Glomerular visceral epithelial cell (primary cell): ENCODE data around the gene UBE3B.

Experiments
- DNase-seq: peaks from one replicate; pipeline ENCODE4 v3.0.0-alpha.2; 2016; ENCODE audit errors: extremely low spot score

Gene UBE3B

DNA sequence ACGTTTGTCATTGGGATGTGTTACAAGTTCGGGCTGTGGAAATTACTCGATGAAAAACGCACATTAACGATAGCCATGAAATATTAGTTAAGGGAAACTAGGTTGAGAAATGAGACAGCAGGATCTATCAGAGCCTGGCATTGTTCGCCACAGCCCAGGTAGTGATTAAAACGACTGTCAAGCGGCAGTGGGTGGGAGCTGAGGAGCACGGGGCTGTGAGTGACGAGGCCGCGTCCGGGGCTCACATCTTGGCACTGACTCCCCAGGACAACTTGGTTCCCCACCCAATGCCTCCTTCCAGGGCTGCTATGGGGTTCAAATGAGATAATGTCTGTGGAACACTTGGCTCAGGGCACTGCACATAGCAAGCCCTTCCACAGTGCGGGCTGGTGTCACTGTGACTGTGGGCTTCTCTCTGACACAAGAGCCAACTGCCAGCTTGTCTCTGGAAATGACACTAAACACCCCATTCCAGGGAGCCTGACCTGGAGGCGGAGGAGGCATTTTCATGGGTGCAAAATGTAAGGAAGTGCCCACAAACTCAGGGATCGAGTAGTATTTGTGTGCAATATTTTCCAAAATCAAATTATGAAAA is 76.6 kb downstream of the UBE3B start:
- DNase-seq = no peak

DNA sequence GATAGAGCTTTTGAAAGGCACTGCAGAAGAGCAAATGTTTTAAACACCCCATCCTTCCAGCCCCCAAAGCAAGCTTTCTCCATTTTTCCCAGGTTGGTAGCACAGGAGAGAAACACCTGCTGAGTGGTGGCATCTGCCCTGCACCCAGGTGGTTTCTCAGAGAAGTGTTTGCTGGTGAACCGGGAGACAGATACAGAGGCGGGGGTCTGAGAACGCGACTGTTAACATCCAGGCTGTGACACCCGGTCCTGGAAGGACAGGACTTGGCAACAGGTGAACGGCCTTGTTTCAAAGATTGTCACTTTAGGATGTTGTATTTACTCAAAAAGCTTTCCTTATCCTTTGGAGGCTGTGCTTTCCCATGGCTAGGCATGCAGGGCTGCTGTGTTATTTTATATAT is 77.3 kb downstream of the UBE3B start:
- DNase-seq = no peak

DNA sequence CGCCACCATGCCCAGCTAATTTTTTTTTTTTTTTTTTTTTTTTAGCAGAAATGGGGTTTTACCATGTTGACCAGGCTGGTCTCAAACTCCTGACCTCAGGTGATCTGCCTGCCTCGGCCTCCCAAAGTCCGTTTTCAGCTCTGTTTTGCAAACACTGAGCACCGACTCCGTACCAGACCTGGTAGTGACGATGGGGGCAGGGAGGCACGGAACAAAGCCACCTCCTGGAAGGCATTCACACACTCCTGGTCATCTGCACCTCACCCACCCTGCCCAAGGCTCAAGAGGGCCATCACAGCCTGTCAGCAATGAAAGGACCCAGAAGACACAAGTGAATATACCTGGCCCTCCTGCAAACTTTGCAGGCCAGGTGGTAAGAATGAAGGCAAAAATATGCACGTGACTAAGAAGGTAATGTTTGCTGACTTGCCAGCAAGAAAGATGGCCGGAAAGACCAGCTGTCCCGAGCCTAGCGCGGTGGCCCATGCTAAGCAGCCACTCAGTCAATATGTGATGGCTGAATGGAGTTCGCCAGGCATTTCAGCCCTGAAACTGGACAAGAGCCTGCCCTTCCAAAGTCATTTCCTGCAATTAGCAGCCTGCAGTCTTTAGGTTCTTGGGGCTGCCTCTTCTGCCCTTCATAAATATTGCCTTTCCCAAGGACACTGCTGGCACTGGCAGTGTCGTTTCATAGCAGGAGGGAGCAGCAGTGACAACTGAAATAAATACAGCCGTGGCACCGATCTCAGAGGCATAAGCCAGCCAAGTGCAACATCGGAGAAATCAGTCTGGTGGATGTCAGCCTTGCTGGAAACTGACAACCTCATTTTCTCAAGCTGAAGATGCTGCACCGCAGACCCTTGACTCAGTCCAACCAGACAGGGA is 78.2 kb downstream of the UBE3B start:
- DNase-seq = no peak

DNA sequence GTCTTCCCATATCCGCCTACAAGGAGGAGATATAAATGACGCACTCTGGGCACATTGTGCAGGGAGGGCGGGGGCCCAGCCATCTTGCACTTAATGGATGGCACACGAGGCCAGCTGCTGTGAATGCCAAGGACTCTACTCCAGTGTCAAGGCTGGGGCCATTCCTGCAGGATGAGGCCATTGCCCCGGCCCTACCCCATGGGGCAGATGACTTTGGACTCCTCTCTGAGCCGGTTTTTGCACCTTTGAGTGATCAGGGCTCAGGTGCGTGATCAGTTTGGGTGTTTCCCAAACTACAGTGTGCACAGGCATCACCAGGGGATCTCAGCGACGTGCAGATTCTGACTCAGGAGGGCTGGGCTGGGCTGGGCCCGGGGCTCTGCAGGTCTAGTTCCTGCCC is 79.8 kb downstream of the UBE3B start:
- DNase-seq = no peak

DNA sequence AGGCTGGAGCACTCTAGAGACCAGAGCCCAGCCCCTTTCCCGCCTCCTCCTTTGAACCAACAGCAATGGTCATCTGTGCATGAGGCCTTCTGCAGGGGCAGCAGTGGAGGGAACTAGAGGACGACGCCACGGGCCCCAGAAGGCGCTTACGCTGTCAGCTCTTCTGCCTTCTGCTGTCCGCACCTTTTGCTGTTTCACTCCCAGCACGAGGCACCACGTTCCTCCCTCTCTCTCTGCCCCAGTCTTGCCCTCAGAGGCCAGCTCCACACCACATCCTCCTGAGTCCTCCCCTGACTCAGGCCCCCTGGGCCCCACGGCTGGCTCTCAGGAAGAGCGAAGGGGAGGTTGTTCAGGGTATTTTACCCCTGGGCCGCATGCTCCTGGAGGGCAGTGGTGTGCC is 80.4 kb downstream of the UBE3B start:
- DNase-seq = no peak

DNA sequence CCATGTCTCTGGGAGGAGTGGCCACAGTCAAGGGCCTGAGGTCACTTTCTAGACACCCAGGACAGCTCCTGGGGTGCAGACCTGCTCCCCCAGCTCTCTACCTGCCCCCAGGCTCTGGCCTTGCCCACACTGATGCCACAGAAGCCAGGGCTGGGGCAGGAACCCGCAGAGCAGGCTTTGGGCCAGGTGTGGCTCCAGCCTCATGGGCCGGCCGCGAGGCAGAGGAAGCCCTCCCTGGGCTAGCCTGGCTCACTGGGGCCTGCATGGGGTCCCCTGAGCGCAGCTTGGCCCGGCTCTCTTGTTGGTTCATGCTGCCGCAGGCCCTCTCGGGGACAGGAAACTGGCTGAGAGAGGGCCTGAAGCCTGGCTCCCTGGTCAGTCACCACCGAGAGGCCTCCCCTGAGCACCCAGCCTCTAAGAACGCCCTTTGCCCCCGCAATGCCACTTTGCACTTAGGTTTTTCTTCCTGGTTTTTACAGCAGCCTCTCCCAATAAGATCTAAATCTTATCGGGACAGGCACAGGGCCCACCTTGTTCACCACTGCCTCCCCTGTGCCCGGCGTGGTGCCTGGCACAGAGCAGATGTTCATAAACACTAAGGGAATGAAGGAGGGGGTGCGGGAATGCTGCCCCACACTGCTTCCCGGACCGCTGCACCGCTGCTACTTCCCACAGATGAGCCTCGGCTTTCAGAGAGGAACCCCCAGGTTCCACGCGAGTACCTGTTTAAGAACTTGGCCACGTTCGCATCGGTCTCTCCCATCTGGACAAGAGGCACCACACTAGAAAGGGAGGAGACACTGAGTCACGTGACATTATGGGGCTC is 81.2 kb downstream of the UBE3B start:
- DNase-seq = no peak

DNA sequence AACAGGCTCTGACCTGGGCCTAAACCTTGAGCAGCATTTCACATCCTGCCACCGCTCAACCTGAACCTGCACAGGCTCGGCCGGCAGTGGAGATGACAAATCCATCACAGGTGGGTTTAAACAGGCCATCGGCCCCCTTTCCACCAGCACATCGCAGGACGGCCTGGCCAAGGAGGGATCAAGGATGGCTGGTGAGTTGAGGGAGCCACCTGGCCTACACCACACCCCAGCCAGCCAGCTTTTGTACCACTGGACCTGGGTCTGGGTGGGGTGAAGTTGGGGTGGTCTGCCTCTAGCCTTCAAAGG is 81.7 kb downstream of the UBE3B start:
- no peak for DNase-seq

DNA sequence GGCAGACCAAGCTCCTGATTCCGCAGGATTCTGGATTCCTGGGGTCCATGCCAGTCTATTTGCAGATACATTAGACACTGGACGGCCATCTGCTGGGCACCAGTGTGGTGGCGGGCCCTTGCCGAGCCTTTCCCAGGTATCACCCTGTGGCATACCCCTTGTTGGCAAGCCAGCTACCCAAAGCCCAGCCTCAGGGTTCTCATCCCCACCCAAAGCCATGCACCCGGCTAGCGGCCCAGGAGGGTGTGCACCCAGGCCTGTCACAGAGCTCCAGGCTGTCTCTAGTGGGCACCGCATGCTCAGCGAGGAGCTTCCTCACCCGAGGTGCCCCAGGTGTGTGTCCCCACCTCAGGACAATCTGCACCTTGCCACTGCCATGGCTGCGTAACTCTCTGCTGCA is 82.2 kb downstream of the UBE3B start:
- no peak for DNase-seq

DNA sequence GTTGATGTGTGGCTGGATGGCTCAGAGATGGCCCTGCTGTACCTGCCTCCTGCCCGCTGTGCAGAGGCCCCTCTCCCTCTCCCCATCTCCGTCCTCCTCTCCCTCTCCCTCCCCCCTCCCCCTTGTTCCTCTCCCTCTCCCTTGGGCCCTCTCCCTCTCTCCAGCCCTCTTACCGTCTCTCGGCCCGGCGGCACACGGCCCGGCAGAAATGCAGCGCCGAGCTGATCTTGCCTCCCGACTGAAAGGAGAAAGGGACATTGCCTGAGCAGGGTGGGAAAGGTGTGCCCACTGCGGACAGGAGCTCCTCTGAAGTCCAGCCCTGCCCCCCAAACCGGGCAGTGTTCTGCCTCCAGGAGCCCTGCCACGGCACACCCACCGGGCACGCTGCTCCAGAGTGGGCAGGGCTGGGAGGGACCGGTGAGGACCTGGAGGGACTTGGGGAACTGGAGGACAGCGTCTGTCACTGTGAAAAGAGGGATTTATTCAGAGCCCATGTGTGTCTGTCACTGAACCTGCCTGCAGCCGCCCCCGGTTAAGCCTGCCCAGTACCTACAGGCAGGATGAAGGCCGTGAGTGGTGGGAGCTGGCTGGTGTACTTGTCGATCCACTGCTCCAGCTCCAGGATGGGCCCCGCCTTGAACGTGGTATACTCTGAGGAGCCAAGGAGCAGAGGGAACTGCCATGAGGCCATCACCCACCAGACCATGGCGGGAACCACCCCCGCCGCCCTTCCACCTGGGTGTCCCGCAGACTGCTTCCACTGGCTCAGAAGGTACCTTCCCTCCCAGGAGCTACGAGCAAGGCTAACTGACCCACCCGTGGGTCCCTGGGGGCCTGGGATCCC is 83.7 kb downstream of the UBE3B start:
- no peak for DNase-seq

DNA sequence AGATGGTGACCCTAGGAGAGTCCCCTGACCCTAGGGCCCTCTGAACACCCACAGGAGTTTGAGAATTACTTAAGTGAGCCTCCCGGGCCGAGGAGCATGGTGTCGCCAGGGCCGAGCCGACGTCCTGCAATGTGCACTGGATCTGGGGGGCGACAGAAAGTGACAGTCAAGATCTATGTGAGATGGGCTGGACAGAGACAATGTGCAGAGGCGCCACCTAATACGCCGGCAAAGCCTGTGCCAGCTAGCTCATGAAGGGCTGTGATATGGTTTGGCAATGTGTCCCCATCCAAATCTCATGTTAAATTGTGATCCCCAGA is 84.2 kb downstream of the UBE3B start:
- DNase-seq = no peak

DNA sequence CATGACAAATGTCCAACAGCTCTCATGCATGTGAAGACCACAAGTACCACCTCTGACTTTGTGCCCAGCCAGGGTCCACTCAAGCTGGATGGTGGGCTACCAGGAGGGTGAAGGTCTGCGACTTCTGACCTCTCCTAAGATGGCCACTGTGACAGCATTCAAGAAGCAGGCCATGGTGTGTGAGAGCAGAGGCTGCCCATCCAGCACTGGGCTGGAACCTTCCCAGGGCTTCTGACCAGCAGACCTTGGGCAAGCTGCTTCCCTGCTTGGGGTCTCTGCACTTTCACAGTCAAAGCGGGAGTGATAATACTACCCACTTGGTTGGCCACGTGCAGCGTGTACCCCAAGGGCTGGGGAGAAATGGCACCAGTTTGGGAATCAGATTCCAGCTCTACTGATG is 85.4 kb downstream of the UBE3B start:
- DNase-seq = no peak

DNA sequence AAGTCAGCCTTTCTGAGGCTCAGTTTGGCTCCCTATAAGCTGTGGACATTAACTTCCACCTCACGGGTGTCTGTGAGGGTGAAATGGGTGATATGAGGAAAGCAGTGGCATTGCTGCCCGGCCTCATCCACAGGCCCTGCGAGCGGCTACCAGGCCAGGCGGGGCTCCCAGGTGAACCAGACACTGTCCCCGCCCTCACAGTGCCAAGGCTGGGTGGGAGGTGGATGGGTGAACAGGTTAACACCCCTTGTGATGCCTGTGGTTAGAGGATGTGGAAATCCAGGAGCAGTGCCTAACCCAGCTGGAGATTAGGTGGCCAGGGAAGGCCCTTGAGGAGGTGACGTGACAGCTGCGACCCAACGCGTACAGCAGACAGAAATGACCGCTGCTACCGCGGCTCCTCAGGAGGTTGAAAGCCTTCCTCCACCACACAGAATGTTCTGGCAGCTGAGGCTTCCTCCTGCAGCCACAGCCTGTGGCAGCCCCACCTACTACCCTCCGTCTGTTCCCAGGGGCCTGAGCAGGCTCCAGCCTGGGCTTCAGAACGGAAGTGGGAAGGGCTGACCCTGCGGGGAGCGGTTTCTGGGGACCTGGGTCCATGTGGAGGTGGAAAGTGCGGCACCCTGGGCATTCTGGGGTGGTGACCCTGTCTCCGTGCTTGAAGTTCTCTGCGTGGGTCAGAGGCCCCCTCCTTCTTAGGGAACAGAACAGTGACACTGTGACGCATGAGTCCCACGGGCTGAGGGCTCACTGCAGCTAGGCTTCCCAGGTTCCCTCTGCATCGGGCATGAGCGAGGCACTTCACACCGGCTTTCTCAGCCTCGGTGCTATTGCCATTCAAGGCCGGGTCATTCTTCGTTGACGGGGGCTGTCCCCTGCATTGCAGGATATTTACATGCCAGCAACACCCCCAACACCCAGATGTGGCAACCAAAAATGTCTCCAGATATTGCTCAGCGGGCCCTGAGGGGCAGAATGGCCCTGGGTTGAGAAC is 86.2 kb downstream of the UBE3B start:
- DNase-seq = no peak

DNA sequence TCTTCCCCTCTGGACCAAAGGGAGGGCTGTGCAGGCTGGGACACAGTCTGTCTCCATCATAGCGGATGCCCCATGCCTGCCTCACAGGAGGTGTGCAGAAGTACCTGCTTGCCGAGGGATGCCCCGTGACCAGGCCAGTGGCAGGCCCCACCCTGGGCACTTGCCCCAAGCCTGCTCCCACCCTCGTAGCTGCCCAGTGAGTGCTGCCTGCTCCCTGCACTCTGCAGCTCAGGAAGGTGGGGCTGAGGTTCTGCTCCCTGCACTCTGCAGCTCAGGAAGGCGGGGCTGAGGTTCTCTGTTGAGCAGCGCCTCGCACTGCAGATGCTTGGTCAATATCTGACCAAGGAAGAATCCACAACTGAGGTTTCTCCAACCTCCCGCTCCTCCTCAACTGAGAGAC is 89.0 kb downstream of the UBE3B start:
- DNase-seq = no peak

DNA sequence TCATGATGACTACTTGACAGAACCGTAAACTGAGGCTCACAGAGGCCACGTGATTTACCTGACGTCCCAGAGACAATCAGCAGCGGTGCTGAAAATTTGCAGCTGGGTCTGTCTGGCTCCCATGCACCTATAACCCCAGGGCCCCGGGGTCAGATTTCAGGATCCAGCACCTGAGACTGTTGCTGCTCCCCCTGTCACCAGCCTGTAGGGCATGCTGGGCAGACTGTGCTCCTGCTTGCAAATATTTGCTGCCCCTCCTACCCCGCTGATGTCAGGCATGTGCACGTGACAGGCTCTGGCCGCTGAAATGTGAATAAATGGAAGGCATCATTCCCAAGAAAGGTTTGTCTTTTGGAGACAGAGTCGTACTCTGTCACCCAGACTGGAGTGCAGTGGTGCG is 89.9 kb downstream of the UBE3B start:
- no peak for DNase-seq

DNA sequence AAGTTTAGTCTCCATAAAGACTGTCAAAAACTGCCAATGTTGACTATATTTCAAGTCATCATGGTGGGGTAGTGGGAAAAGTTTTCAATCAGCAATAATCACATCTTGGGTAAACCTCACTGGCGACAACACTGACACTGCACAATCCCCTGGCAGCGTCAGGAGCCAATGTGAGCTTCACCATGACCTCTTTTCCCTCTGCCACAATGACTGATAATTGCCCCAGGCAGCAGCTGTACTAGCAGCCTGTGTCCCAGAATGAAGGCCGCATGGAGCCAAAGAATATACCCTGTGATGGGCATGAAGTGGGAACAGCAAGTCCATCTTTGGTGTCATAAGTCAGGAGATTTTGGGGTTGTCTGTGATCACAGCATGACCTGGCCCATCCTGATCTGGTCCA is 90.5 kb downstream of the UBE3B start:
- no peak for DNase-seq

DNA sequence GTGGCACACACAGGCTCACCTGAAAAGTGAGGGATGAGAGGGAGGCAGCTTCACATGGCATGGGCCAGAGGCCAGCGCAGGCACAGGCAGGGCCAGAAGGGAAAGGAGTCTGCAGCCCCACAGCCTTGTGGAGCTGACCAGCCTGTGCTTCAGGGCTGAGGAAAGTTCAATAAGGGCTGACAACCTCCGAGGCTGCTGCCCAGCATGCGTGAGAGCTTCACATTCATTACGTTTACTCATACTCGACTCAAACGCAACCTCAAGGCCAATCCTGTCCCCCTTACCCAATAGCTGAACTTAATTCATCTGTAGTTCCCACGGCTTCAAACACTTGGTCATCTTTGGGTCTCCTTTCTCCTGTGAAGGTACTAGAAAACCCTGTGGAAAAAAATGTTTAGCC is 91.1 kb downstream of the UBE3B start:
- no peak for DNase-seq

DNA sequence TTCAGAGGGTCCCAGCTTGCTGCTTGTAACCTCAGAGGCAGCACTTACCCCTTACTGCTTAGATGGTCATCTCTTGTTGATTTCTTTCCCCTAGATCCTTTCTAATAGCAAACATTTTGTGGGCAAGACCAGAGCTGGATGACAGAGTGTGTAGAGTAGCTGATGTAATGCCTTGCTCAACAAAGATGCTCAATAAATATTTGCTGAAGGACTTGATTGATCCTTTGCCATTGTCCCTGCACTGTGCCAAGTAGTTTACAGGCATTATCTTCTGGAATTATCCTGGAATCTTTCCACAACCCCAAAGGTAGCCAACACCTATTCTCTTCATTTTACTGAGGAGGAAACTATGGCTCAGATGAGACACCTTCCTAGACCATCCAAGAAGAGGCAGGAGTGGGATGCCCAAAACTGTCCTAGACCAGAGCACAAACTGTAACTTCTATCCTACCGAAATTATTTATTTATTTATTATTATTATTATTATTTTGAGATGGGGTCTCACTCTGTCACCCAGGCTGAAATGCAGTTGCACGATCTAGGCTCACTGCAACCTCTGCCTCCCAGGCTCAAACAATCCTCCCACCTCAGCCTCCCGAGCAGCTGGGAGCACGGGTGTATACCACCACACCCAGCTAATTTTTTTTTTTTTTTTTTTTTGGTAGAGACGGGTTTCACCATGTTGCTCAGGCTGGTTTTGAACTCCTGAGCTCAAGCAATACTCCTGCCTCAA is 94.5 kb downstream of the UBE3B start:
- no peak for DNase-seq

DNA sequence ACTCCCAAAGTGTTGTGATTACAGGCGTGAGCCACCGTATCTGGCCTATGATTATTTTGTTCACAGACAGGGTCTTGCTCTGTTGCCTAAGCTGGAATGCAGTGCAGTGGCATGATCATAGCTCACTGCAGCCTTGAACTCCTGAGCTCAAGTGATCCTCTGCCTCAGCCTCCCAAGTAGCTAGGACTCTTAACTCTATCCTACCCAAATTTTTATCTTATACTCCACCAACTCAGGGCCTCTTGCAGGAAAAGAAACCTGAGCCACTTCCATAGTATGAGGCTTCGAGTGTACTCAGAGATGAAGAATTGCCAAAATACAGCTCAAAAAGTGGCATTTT is 95.0 kb downstream of the UBE3B start:
- no peak for DNase-seq

DNA sequence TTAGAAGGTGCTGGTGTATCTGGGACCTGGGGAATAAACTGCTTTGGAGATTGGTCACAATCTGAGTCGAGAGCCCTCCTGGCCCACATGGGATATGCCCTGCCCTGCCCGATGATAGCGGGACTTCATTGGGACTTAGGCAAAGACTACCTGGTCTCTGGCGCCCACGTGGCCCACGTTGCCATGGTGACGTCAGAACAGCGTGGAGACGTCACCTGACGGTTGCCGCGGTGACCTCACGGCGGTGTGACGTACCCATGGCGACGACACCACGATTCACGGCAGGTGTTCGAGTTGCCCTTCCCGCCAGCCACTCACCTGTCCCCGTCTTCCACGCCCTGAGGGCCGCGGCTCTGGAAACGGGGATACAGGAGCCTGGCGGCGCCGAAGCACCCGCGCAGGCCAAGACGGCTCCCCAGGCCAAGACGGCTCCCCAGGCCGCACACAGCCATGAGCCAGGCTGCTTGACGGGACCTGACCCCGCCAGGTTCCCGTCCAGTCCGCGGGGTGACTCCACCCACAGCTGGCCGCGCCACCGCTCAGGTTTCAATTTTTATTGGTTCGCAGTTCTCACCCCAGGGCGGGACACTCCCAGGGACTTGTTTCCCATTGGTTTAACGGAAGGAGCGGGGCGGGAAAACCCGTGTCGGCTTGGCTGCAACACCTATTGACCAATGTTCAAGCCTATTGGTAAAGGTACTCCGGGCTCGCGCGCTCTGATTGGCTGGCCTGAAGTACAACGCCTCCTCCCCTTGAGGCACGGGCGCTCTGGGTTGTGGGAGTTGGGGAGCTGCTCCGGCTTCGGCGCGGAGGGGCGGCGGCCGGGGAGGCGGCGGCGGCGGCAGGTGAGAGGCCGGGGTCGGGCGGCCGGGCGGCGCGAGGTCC is 95.8 kb downstream of the UBE3B start, which contains the start of the genes MMAB and MVK:
Gene MMAB (minus strand): TSS at position 476 of the 885 bp plus-strand sequence. CDS start 24 bp downstream, at position 452.
Gene MVK (plus strand): TSS at position 766 of the 885 bp plus-strand sequence. CDS start 1,029 bp downstream, outside the sequence.
- peak; percentile 98 for DNase-seq
